HL-60 (cell line): ENCODE results near the gene PCDH12.

Experiments used
- CTCF ChIP-seq: IDR thresholded peaks from one replicate; pipeline ENCODE4 v1.5.1; 2011; ENCODE audit warnings: low read length, control low read depth, inconsistent platforms; ENCODE audit not compliant: insufficient read depth
- POLR2AphosphoS5 ChIP-seq: IDR thresholded peaks from 2 replicates; pipeline ENCODE4 v1.6.1; 2012; ENCODE audit warnings: low read depth
- TF ChIP-seq, protein P1 (sequence below): IDR thresholded peaks from 2 replicates; pipeline ENCODE4 v1.6.1; 2012; ENCODE audit warnings: low read depth; ENCODE audit not compliant: insufficient replicate concordance

GRCh38 chr5:141954194-141954593, 3.8 kb downstream of the PCDH12 start:
- TF ChIP-seq CTCF (no peak), POLR2AphosphoS5 (no peak)
- TF ChIP-seq, protein P1, sequence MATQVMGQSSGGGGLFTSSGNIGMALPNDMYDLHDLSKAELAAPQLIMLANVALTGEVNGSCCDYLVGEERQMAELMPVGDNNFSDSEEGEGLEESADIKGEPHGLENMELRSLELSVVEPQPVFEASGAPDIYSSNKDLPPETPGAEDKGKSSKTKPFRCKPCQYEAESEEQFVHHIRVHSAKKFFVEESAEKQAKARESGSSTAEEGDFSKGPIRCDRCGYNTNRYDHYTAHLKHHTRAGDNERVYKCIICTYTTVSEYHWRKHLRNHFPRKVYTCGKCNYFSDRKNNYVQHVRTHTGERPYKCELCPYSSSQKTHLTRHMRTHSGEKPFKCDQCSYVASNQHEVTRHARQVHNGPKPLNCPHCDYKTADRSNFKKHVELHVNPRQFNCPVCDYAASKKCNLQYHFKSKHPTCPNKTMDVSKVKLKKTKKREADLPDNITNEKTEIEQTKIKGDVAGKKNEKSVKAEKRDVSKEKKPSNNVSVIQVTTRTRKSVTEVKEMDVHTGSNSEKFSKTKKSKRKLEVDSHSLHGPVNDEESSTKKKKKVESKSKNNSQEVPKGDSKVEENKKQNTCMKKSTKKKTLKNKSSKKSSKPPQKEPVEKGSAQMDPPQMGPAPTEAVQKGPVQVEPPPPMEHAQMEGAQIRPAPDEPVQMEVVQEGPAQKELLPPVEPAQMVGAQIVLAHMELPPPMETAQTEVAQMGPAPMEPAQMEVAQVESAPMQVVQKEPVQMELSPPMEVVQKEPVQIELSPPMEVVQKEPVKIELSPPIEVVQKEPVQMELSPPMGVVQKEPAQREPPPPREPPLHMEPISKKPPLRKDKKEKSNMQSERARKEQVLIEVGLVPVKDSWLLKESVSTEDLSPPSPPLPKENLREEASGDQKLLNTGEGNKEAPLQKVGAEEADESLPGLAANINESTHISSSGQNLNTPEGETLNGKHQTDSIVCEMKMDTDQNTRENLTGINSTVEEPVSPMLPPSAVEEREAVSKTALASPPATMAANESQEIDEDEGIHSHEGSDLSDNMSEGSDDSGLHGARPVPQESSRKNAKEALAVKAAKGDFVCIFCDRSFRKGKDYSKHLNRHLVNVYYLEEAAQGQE = no peak
